Left lung (tissue), 10 donors: ENCODE results near the gene CLPSL2. TPM values are rescaled to one million over a fixed set of nuclear protein-coding genes. Genes with fewer than 3 reads are reported as not detected.

ENCODE experiments used
- ATAC-seq: fragments of 200-7000 bp; cut with Tn5 transposase; one replicate; pipeline ENCODE4 v1.9.1; 2020; ENCODE audit warnings: moderate library complexity
- DNase-seq, 4 donors: peaks; one replicate each; pipeline ENCODE4 v3.0.0-alpha.2; 2013 to 2020
- H3K27ac ChIP-seq, 2 donors: fragments of 200-600 bp; sonication (generic) in 1 of 2; one replicate each; pipeline versions ENCODE4 v1.5.0 to v1.8.0; 2020 to 2021
- H3K27me3 ChIP-seq, 2 donors: fragments of 200-600 bp; sonication (generic) in 1 of 2; one replicate each; pipeline versions ENCODE4 v1.5.0 to v1.8.0; 2020 to 2021
- H3K36me3 ChIP-seq, 2 donors: fragments of 200-600 bp; sonication (generic) in 1 of 2; one replicate each; pipeline versions ENCODE4 v1.5.0 to v1.8.0; 2020 to 2021
- H3K4me1 ChIP-seq, 2 donors: fragments of 200-600 bp; one replicate each; pipeline ENCODE4 v1.8.0; 2021
- H3K4me3 ChIP-seq, 2 donors: fragments of 200-600 bp; sonication (generic) in 1 of 2; one replicate each; pipeline versions ENCODE4 v1.5.0 to v1.8.0; 2020 to 2021; ENCODE audit warnings: mild to moderate bottlenecking in 1 of 2
- H3K9me3 ChIP-seq, 2 donors: fragments of 200-600 bp; sonication (generic) in 1 of 2; one replicate each; pipeline versions ENCODE4 v1.5.0 to v1.8.0; 2020 to 2021
- intact Hi-C, 2 donors: fragments of 100-400 bp; cut with DNase I; formaldehyde crosslinking; loops; one replicate each; pipeline versions ENCODE4 v1.11.2 to v1.14.2; 2022
- polyA plus RNA-seq, 6 donors: library from polyadenylated mRNA; unstranded; fragments of 120-200 nt; gene quantifications; one replicate each; pipeline ENCODE4 v1.2.1, GENCODE V29; 2013; ENCODE audit not compliant: insufficient read length in 6 of 6
- total RNA-seq, 2 donors: library from RNA; stranded (reverse); fragmentation: NEBNext Ultra II Directional; extraction: Animal tissue kit (Norgen Biotek cat#: 25700); gene quantifications; one replicate each; pipeline ENCODE4 v1.2.1, GENCODE V29; 2021
- TF ChIP-seq, protein P1 (sequence below), 2 donors: fragments of 200-600 bp; sonication (generic) in 1 of 2; IDR thresholded peaks; one replicate each; pipeline versions ENCODE4 v1.5.0 to v1.8.0; 2021; ENCODE audit warnings: antibody characterized with exemption in 2 of 2
- donor health status: DM: no; HTN: yes; CAD: no.
- donor health status: DM: no; HTN: no; CAD: no.

Gene CLPSL2
- total and polyA plus RNA-seq, 8 donors, result not detected

GRCh38 chr6:35786810-35787209, 10.4 kb downstream of the CLPSL2 start:
- peak in 1 of 4 donors; percentile 82 for DNase-seq
- intact Hi-C loops, result no loop called here
- no peaks in the 10 kb centered on the region for H3K36me3 ChIP-seq
- H3K9me3 ChIP-seq, result no peaks in the 10 kb centered on the region
- H3K4me3 ChIP-seq, result no peak overlapping the region
- peak; percentile 38 for ATAC-seq
- no peaks in the 10 kb centered on the region for H3K4me1 ChIP-seq
- no peak overlapping the region for H3K27ac ChIP-seq
- H3K27me3 ChIP-seq, result peaks cover 23 to 82% of the 10 kb centered on the region in 2 donors
- TF ChIP-seq, protein P1, sequence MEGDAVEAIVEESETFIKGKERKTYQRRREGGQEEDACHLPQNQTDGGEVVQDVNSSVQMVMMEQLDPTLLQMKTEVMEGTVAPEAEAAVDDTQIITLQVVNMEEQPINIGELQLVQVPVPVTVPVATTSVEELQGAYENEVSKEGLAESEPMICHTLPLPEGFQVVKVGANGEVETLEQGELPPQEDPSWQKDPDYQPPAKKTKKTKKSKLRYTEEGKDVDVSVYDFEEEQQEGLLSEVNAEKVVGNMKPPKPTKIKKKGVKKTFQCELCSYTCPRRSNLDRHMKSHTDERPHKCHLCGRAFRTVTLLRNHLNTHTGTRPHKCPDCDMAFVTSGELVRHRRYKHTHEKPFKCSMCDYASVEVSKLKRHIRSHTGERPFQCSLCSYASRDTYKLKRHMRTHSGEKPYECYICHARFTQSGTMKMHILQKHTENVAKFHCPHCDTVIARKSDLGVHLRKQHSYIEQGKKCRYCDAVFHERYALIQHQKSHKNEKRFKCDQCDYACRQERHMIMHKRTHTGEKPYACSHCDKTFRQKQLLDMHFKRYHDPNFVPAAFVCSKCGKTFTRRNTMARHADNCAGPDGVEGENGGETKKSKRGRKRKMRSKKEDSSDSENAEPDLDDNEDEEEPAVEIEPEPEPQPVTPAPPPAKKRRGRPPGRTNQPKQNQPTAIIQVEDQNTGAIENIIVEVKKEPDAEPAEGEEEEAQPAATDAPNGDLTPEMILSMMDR (IDR thresholded peaks at IDR 0.05), result no peak

DNA sequence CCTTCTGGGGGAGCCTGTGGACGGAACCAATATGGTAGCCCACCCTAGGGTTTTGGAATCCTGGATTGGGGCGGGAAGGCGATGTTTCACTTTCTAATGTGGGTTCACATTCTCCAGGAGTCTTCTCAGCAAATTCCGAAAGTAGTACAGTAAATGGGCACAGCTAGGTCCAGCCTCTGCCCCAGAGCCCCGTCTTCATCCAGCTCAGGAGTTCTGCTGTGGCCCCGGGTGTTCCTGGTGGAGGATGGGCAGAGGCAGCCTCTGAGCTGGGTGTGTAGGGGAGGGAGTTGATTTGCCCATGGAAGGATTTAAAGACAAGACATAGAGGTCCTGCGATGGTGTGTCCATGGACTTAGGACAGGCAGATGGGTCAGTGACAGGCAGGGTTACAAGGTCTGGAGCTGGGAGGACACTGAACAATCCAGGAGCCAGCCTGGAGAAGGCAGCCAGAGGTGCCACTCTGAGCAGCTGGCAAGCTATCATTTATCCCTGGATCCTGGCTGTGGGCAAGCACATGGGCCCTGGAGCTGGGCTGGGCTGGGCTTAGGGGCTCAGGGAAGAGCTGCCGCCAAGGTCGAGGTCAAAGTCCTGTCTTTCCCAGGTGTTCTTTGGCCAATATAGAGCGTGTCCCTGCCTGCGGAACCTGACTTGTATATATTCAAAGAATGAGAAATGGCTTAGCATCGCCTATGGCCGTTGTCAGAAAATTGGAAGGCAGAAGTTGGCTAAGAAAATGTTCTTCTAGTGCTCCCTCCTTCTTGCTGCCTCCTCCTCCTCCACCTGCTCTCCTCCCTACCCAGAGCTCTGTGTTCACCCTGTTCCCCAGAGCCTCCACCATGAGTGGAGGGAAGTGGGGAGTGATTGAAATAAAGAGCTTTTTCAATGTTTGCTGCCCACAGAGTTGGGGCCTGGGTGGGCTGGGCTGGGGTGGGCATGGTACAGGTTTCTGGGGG, 11.1 kb downstream of the CLPSL2 start:
- no peak for ATAC-seq
- Histone ChIP-seq H3K4me3 (no peak overlapping the region), H3K9me3 (no peaks in the 10 kb centered on the region), H3K27me3 (peaks cover 23 to 82% of the 10 kb centered on the region in 2 donors), H3K27ac (no peak overlapping the region), H3K36me3 (no peaks in the 10 kb centered on the region), H3K4me1 (no peaks in the 10 kb centered on the region)
- intact Hi-C loops, result no loop called here
- TF ChIP-seq, protein P1 (IDR thresholded peaks at IDR 0.05), result no peak
- DNase-seq, result no peak

DNA sequence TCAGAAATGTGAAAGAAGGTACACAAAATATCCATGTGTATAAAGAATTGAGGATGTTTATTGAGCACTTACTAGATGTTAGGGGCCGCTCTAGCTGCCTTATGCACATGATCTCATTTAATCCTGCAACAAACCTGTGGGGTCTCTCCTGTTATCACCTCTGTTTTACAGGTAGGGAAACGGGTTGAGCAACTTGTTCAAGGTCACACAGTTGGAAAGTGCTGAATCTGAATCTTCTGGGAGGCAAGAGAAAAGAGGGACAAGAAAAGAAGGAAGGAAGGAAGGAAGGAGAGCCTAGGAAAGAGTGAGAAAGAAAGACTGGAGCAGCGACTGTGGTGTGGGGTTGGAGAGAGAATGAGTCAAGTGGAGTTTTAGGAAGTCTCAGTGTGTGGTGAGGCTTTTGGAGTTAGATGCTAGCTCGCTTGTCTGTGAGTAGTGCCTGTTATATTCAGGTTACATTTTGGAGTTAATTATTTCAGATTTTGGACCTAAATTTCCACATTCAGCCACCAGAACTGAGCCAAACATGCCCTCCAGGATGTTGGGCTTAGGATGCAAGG, 12.1 kb downstream of the CLPSL2 start:
- ATAC-seq, result no peak
- Histone ChIP-seq H3K27me3 (peaks cover 23 to 82% of the 10 kb centered on the region in 2 donors), H3K4me1 (no peaks in the 10 kb centered on the region), H3K36me3 (no peaks in the 10 kb centered on the region), H3K9me3 (no peaks in the 10 kb centered on the region), H3K27ac (no peak overlapping the region), H3K4me3 (no peak overlapping the region)
- TF ChIP-seq, protein P1 (IDR thresholded peaks at IDR 0.05), result no peak
- intact Hi-C loops, result no loop called here
- DNase-seq, result no peak

- Histone ChIP-seq H3K27ac (no peak overlapping the region), H3K4me1 (no peaks in the 10 kb centered on the region), H3K9me3 (no peaks in the 10 kb centered on the region), H3K36me3 (no peaks in the 10 kb centered on the region), H3K4me3 (no peak overlapping the region), H3K27me3 (peaks cover 23 to 73% of the 10 kb centered on the region in 2 donors)
- intact Hi-C loops, result no loop called here
- DNase-seq, result no peak
- no peak for ATAC-seq
- TF ChIP-seq, protein P1 (IDR thresholded peaks at IDR 0.05), result no peak
Observed at GRCh38 chr6:35790683-35791082, 14.3 kb downstream of the CLPSL2 start.
